GM18907 (cell line): ENCODE measurements around the gene BARD1.

ENCODE experiments used
- ATAC-seq: cut with Tn5 transposase; IDR thresholded peaks from one replicate; pipeline ENCODE4 v1.9.1; 2021; ENCODE audit warnings: mild to moderate bottlenecking, moderate library complexity; ENCODE audit not compliant: unreplicated experiment

The BARD1 gene

DNA sequence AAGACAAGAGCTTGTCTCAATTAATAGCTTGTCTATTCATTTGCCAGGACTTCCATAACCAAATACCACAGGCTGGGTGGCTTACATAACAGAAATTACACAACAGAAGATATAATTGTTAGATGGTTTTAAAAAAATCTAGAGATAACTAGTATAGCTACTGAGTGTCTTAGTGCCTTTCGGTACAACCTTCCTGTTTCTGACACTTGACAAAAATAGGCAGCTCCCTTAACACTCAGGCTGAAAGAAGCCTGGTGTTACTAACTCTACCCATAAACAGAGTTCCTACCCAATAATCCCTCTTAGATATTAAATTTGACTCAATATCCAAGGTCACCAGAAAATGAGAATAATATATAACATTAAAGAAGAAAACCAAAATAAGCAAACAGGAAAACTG lies 129.7 kb downstream of the BARD1 start:
- peak; percentile 35 for ATAC-seq

DNA sequence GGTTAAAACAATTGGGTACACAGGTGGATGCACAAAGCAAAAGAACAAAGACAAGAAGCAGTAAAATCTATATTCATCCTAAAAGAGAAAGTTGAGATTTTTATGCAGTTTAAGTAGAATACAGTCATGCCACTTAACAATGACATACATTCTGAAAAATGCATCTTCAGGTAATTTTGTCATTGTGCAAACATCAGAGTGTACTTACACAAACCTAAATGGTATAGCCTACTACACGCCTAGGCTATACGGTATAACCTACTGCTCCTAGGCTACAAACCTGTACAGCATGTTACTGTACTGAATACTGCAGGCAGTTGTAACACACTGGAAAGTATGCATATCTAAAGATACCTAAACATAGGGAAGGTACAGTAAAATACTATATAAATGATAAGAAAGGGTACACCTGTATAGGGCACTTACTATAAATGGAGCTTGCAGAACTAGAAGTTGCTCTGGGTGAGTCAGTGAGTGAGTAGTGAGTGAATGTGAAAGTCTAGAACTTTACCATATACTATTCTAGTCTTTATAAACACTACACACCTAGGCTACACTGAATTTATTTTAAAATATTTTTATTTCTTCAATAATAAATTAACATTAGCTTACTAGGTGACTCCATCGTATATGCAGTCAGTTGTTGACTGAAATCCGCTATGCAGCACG lies 132.9 kb downstream of the BARD1 start:
- ATAC-seq = no peak
